EH (cell line): ENCODE results near the gene PPP1R1A.

ENCODE experiments used
- DNase-seq: peaks from one replicate; pipeline ENCODE4 v3.0.0-alpha.2; 2015; ENCODE audit warnings: low read depth

PPP1R1A gene, protein sequence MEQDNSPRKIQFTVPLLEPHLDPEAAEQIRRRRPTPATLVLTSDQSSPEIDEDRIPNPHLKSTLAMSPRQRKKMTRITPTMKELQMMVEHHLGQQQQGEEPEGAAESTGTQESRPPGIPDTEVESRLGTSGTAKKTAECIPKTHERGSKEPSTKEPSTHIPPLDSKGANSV

GRCh38 chr12:54588110-54588889, at the start of gene PPP1R1A:
Gene PPP1R1A, minus strand, starts transcription at chr12:54588659. Its CDS starts 171 bp downstream, at chr12:54588488.
- no peak for DNase-seq

GRCh38 chr12:54634795-54635194, 46.3 kb upstream of the PPP1R1A start, which contains the start of gene LACRT:
Gene LACRT, minus strand, starts transcription at chr12:54634895. Its CDS starts 54 bp downstream, at chr12:54634841.
- DNase-seq = no peak

DNA sequence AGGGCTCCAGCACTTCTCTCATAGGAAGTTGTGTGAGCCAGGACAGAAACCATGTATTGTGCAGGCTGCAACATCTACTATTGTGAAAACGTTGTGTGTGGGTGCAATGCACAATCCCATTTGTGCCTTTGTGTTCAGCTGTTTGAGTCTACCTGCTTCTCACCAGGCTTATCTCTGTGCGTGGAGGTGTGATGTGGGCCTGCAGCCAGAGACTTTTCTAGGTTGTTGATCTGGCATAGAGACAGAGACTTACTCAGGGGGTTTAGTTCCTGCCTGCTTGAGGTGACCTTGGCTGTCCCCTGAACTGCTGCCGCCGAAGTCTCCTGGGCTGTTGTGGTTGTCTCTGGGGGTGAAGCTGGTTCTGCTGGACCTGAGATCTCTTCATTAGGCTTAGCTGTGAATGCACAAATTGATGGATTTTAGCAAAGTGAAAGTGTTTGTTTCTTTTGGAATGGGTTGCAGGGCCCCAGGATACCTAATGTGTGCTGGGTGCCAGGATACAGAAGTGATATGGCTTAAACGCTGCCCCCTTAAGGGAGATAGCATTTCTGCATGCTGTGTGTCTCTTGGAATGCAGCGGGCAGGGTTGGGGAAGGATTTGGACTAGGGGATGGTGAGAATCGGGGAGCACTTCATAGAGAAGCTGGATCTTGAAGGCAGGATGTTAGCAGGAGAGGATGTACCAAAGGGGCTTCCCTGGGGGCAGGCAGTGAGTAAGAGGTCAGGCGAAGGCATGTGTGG, 43.7 kb upstream of the PPP1R1A start:
- no peak for DNase-seq

GRCh38 chr12:54631551-54631950, 43.1 kb upstream of the PPP1R1A start:
- no peak for DNase-seq

DNA sequence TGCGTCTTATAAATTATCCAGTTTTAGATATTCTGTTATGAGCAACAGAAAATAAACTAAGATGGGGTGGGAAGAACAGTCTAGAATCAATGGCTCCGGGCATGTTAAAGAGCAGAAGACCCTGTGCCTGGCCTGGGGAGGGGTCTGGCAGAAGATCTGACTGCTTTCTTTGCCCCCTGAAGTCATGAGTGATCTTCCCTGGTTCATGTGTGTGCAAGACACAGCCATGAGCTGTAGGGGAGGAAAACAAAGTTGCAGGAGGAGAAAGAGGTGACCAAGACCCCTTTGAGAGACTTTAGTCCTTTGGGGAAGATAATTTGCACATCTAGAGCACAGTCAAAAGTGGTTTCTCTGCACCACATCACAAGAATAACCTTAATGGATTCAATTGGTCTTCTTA, 41.5 kb upstream of the PPP1R1A start:
- DNase-seq = no peak

DNA sequence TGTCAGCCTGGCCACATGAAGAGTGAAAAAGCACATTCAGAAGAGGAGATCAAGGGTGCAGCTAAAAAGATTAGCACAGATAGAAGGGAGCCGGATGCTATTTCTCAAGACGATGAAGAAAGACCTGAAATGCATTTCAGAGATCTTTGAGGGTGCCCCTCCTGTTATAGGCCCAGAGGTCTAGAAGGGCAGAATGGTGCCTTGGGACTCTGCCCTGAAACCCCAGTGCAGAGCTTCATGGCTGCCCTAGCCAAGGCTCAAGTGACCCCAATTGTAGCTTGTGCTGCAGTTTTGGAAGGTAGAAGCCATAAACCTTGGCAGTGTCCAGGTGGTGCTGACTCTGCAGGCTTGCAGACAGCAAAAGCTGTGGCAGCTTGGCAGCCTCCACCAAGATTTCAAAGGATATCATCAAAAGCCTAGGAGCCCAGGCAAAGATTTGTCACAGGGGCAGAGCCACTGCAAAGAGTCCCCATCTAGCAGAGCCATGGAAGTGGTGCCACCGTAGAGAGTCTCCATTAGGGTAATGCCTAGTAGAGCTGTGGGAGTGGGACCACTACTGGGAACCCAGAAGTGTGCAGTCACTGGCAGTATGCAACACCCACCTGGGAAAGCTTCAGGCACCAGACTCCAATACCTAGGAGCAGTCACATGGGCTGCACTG, 39.9 kb upstream of the PPP1R1A start:
- no peak for DNase-seq

DNA sequence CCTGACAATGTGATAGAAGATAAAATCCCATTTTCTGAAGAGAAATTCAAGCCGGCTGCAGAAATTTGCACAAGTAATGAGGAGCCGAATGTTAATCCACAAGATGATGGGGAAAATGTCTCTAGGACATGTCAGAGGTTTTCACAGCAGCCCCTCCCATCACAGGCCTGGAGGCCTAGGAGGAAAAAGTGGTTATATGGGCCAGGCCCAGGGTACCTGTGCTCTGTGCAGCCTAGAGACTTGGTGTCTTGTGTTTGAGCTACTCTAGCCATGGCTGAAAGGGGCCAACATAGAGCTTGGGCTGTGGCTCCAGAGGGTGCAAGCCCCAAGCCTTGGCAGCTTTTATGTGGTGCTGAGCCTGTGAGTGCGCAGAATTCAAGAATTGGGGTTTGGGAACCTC, 38.8 kb upstream of the PPP1R1A start:
- no peak for DNase-seq

GRCh38 chr12:54625598-54625997, 37.1 kb upstream of the PPP1R1A start:
- DNase-seq = no peak

DNA sequence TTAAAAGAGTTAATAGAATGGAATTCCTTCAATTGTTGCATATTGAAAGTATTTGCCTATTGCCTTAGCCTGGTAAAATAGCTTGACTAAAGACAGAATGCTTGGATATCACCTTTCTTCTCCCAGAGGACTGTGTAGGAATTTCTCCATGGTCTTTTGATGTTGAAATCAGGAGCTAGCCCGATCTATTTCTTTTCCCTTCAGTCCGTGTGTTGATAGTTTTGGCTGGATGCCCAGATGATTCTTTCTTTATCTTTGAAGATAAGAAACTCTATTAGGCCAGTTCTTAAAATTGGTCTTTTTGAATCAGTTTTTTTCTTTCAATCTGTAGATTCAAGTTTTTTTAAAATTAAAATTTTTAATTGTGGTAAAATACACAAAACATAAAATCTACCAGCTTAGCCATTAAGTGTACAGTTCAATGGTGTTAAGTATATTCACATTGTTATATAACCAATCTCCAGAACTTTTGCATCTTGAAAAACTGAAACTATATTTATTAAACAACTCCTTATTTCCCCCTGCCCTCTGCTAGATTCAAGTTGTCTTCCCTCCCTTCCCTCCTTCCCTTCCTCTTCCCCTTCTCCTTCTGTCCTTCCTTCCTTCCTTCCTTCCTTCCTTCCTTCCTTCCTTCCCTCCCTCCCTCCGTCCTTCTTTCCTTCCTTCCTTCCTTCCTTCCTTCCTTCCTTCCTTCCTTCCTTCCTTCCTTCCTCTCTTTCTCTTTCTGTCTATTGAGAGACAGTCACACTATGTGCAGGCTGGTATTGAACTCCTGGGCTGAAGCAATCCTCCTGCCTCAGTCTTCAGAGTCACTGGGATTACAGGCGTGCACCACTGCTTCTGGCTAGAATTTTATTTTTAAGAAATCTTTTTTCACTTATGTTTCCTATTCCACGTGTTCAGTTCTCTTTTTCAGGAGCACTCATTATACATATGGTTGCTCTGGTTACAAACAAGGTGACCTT, 36.1 kb upstream of the PPP1R1A start:
- no peak for DNase-seq

GRCh38 chr12:54622463-54623183, 34.2 kb upstream of the PPP1R1A start:
- peak; percentile 3 for DNase-seq

GRCh38 chr12:54616933-54617680, 28.6 kb upstream of the PPP1R1A start:
- no peak for DNase-seq

DNA sequence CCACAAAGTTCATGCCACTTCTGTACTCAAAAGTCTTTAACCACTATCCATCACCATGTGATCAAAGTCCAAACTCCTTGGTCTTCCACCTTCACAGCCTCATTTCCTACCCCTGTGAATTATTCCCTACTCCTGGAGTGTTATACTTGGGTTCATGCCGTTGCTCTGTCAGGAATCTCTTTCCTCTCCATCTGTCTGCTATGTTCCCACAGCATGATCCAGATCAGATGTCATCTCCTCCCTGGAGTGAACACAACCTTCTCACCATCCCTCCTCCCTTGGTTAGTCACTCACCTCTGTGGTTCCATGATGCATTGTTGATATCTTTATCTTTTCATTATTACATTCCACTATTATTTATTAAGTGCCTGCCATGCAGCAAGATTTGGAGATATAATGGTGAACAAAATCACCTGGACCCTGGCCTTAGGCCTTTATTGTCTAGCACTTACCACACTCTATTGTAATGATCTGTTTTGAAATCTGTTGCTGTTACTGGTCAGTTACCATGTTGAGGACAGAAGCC, 23.8 kb upstream of the PPP1R1A start:
- no peak for DNase-seq

GRCh38 chr12:54611715-54612149, 23.3 kb upstream of the PPP1R1A start:
- no peak for DNase-seq

DNA sequence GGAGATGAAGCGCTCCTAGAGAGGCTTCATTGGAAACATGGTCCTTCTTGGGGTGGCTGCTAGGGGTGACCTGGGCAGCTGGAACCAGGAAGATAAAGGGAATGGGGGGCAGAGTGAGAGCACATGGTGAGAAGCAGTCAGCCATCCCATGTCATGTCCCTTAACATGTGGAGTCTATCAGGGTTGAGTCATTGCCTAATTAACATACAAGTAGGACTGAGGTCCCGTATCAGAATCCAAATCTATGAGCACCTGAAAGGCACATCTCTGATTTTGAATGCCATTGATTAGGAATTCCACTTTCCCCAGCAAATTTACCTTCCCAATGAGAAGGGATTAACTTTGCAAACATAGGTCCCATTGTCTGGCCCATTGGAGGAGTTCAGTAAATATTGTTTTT, 20.3 kb upstream of the PPP1R1A start:
- DNase-seq = no peak

- no peak for DNase-seq
Observed at GRCh38 chr12:54608156-54608555, 19.7 kb upstream of the PPP1R1A start.

DNA sequence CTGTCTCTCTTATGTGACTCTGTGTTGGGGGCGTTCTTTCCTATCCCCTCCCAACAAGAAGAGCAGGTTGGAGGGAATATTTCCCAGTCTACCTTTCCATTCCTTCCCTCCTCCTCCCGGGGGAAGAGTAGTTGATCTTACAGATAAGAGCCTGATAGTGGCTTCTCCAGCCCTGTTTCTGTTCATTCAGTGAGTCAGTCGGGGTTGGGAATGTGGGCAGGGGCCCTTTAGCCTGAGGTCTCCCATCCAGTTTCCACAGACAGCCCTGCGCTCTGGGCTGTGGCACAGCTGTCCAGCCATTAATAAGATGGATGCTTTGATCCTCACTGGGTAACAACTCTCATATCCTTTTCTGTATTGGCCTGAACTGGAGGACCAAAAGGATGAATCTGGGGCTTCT, 18.1 kb upstream of the PPP1R1A start:
- DNase-seq = no peak

DNA sequence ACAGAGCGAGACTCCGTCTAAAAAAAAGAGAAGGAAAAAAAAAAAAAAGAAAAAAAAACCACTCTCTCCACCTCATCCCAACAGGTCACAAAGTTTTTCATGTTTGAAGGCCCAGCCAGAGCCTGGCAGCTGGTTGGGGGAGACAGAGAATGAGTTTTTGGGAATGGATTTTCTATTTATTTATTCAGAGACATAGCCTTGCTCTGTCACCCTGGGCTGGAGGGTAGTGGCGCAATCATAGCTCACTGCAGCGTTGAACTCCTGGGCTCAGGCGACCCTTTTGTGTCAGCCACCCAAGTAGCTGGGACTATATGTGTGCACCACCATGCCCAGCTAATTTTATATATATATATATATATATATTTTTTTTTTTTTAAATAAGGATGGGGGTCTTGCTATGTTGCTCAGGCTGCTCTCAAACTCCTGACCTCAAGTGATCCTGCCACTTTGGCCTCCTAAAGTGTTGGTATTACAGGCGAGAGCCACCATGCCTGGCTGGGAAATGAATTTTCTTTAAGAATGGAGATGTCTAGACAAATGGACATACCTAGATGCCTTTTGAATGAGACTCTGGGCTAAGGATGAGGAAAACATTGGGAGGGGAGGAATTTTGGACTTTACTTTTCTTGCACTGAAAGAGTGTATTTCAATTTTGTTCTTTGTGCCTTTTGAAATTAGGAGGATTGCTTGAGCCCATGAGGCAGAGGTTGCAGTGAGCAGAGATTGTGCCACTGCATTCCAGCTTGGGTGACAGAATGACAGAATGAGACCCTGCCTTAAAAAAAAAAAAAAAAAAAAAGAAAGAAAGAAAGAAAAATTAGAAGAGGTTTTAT, 16.9 kb upstream of the PPP1R1A start:
- DNase-seq = no peak

- DNase-seq = no peak
Observed at GRCh38 chr12:54604436-54604835, 16.0 kb upstream of the PPP1R1A start.

DNA sequence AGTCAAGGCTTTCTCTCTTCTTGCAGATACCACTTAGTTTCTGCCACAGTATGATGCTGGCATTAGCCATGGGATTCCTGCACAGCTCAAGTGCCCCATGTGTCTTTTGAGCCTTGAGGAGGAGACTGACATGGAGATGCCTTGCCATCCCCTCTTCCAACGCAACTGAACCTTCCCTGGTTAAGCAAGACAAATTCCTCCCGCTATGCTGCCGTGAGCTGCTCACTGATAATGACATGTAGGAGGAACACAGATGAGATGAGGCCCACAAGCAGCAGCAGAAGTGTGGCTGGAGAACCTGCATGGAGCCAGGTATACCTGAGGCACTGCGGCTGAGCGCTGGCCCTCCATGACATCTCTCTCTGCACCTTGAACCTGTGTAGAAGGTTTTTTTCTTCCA, 15.4 kb upstream of the PPP1R1A start:
- no peak for DNase-seq
